BLaER1 (cell line): ENCODE measurements around the gene PHACTR4.
"Not testable (repeated sequence)": the region's sequence is repeated elsewhere in the genome, so short reads cannot be mapped to it uniquely, and the experiment has no call there.

Experiments used
- H3K27ac ChIP-seq: shearing (Covaris generic); formaldehyde crosslinking; 2 replicates; pipeline ENCODE4 v1.8.1; 2022
- H3K27me3 ChIP-seq: shearing (Covaris generic); formaldehyde crosslinking; 2 replicates; pipeline ENCODE4 v1.8.1; 2022
- H3K36me3 ChIP-seq: shearing (Covaris generic); formaldehyde crosslinking; 2 replicates; pipeline ENCODE4 v1.8.1; 2022
- H3K4me1 ChIP-seq: shearing (Covaris generic); formaldehyde crosslinking; 2 replicates; pipeline ENCODE4 v1.8.1; 2022
- H3K4me2 ChIP-seq: shearing (Covaris generic); formaldehyde crosslinking; 2 replicates; pipeline ENCODE4 v1.8.1; 2022
- H3K4me3 ChIP-seq: shearing (Covaris generic); formaldehyde crosslinking; 2 replicates; pipeline ENCODE4 v1.8.1; 2022
- H3K9ac ChIP-seq: shearing (Covaris generic); formaldehyde crosslinking; 2 replicates; pipeline ENCODE4 v1.8.1; 2022
- H3K9me3 ChIP-seq: shearing (Covaris generic); formaldehyde crosslinking; 2 replicates; pipeline ENCODE4 v1.8.1; 2022
- H4K20me1 ChIP-seq: shearing (Covaris generic); formaldehyde crosslinking; 2 replicates; pipeline ENCODE4 v1.8.1; 2022
- Cebpa-rat ChIP-seq: shearing (Covaris generic); IDR thresholded peaks from 2 replicates; pipeline ENCODE4 v1.8.1; 2022

PHACTR4 gene

DNA sequence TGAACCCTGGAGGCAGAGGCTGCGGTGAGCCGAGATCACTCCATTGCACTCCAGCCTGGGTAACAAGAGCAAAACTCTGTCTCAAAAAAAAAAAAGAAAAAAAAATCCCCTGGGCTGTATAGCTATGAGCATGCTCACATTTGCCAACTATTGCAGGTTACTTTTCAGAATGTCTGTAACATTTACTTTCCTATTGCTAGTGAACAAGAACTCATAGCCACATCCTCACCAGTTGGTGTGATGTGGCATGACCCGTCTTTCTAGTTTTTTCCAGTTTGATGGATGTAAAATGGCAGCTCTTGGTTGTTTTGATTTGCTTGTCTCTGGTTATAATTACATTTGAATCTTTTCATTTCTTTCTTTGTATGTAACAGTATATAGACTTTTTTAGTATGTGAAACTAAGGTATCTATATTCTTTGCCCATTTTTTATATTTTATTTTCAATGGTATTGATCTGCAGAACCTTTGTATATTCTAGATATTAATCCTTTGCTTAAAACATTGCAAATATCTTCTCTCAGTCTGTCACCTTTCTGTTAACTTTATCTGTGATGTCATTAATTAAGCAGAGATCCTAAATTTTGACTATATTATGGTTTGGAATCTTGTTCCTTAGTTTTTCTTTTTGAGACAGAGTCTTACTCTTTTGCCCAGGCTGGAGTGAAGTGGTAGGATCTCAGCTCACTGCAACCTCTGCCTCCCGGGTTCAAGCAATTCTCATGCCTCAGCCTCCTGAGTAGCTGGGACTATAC, 29.1 kb upstream of the PHACTR4 start:
- Histone ChIP-seq H4K20me1 (peaks cover 4% of the 10 kb centered on the region; the same call in 1 of the 2 replicates), H3K27me3 (no peaks in the 10 kb centered on the region), H3K9me3 (no peaks in the 10 kb centered on the region), H3K4me1 (no peaks in the 10 kb centered on the region), H3K4me2 (no peak overlapping the region), H3K36me3 (peaks cover 18% of the 10 kb centered on the region), H3K9ac (no peak overlapping the region), H3K27ac (no peak overlapping the region), H3K4me3 (no peak overlapping the region)
- TF ChIP-seq Cebpa-rat = no peak

DNA sequence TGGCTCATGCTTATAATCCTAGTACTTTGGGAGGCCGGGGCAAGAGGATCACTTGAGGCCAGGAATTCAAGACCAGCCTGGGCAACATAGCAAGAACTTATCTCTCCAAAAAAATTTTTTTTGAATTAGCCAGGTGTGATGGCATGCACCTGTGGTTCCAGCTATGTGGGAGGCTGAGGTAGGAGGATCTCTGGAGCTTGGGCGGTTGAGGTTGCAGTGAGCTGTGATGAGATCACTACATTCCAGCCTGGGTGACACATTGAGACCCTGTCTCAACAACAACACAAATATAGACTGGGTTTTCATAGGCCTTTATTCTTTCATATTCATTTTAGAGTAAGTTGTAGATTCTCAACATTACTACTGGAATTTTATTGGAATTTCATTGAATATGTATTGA, 27.9 kb upstream of the PHACTR4 start:
- no peaks in the 10 kb centered on the region for H4K20me1 ChIP-seq
- no peak overlapping the region for H3K4me2 ChIP-seq
- H3K4me3 ChIP-seq = no peak overlapping the region
- no peaks in the 10 kb centered on the region for H3K27me3 ChIP-seq
- no peaks in the 10 kb centered on the region for H3K4me1 ChIP-seq
- 0 out of 2 replicates have a peak, but pooled peaks cover 8% of the 10 kb centered on the region for H3K36me3 ChIP-seq
- H3K9ac ChIP-seq = no peak overlapping the region
- H3K27ac ChIP-seq = no peak overlapping the region
- no peaks in the 10 kb centered on the region for H3K9me3 ChIP-seq
- no peak for TF ChIP-seq Cebpa-rat

DNA sequence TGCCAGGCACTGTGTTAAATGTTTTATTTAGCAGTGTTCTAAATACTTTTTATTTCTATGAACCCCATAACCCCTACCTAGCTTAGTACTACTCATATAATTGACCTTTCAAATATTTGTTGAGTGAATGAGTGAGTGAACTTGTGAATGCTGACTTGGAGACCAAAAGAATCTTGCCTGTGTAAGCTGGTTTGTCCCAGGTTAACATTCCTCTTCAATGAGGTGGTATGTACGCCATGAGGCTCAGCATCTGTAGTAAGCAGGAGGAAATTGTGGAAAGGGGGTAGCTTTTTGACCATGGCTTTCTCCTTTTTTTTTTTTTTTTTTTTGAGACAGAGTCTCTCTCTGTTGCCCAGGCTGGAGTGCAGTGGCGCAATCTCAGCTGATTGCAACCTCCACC, 26.1 kb upstream of the PHACTR4 start:
- H3K36me3 ChIP-seq = 0 out of 2 replicates have a peak, but pooled peaks cover 2% of the 10 kb centered on the region
- no peaks in the 10 kb centered on the region for H4K20me1 ChIP-seq
- no peak overlapping the region for H3K9ac ChIP-seq
- no peak overlapping the region for H3K4me2 ChIP-seq
- H3K27ac ChIP-seq = no peak overlapping the region
- H3K4me1 ChIP-seq = peaks cover 6% of the 10 kb centered on the region
- H3K27me3 ChIP-seq = no peaks in the 10 kb centered on the region
- H3K4me3 ChIP-seq = no peak overlapping the region
- no peaks in the 10 kb centered on the region for H3K9me3 ChIP-seq
- TF ChIP-seq Cebpa-rat = no peak

DNA sequence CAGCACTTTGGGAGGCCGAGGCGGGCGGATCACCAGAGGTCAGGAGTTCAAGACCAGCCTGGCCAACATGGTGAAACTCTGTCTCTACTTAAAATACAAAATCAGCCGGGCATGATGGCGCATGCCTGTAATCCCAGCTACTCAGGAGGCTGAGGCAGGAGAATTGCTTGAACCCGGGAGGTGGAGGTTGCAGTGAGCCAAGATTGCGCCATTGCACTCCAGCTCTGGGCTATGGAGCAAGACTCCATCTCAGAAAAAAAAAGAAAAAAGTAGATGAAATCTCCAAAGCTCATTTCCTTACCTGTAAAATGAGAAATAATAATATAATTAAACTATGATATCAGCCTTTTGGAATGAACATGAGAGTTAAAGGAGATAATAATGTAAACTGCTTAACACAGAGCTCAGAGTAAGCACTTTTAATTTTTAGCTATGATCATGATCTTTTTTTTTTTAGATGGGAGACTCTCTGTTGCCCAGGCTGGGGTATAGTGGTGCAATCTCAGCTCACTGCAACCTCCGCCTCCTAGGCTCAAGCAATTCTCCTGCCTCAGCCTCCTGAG, 16.2 kb upstream of the PHACTR4 start:
- H3K27me3 ChIP-seq, H3K36me3 ChIP-seq, H3K4me3 ChIP-seq, H3K9ac ChIP-seq, H4K20me1 ChIP-seq, H3K9me3 ChIP-seq, H3K4me1 ChIP-seq, H3K27ac ChIP-seq, H3K4me2 ChIP-seq: not testable (repeated sequence)

DNA sequence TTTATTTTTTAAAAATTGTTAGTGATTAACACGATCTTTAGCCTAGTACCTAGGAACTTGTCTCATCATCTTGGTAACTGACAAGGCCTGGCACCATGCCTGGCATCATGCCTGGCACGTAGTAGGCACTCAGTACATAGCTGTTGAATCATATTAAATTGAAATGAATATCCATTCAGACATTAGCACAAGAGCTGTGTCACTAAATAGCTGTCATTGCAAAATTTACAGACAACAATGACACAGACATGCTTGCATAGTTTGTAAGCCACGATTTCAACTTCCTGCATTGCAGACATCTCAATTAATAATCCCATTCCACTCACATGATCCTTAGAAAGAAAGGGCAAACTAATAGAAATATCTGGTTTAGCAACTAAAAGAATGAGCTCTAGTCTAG, 15.4 kb upstream of the PHACTR4 start:
- H3K9me3 ChIP-seq = no peaks in the 10 kb centered on the region
- H4K20me1 ChIP-seq = no peaks in the 10 kb centered on the region
- H3K36me3 ChIP-seq = no peaks in the 10 kb centered on the region
- TF ChIP-seq Cebpa-rat = no peak
- peaks cover 8% of the 10 kb centered on the region; the same call in 1 of the 2 replicates for H3K4me1 ChIP-seq
- H3K27ac ChIP-seq = no peak overlapping the region
- no peak overlapping the region for H3K4me2 ChIP-seq
- no peak overlapping the region for H3K4me3 ChIP-seq
- H3K9ac ChIP-seq = no peak overlapping the region
- no peaks in the 10 kb centered on the region for H3K27me3 ChIP-seq

DNA sequence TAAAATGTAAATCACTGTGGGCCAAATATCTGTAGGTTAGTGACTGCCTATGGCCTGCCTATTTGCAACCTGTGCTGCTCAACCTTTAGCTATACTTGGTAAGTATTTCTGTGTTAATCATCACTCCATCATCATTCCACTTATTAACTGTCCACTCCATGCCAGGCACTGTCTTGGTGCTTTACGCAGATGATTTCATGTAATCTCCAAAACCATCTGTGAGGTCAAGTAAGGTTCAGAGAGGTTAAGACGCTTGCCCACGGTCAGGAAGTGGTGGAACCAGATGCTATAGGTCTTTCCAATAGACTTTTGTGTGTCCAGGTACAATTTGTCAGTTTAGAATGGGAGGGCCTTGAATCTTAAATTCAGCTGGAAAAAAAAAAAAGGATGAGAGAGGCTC, 10.8 kb upstream of the PHACTR4 start:
- H3K36me3 ChIP-seq = no peaks in the 10 kb centered on the region
- 0 out of 2 replicates have a peak overlapping the region, but pooled peaks have one; percentile 6 for H3K9ac ChIP-seq
- TF ChIP-seq Cebpa-rat = no peak
- no peaks in the 10 kb centered on the region for H3K27me3 ChIP-seq
- no peaks in the 10 kb centered on the region for H4K20me1 ChIP-seq
- peaks cover 8% of the 10 kb centered on the region; the same call in 1 of the 2 replicates for H3K4me1 ChIP-seq
- H3K4me2 ChIP-seq = no peak overlapping the region
- no peaks in the 10 kb centered on the region for H3K9me3 ChIP-seq
- H3K4me3 ChIP-seq = no peak overlapping the region
- no peak overlapping the region for H3K27ac ChIP-seq

DNA sequence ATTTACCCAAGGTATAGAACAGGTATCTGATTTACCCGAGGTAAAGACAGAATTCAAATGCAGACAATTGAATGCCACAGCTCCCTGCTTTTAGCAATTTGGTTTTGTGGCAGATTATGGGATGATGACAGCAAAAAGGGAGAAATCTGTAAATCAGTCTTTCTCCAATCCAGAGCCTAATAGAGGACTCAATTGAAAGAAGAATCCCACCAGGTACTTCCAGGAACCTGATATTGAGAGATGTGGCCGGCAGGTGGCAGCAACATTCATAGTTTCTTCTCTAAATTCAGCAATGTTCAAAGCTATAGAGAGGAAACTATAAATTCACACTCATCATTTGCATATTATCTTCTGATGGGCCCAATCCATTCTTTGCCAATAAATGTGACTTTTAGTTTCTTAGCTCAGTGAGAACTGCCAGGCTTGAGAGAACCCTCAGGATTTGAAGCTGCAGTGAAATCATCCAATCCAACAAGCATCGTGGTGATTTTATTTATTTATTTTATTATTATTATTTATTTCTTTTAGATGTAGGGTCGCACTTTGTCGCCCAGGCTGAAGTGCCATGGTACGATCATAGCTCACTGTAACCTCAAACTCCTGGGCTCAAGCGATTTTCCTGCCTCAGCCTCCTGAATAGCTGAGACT, 9.8 kb upstream of the PHACTR4 start:
- Histone ChIP-seq H3K9me3 (no peaks in the 10 kb centered on the region), H3K36me3 (no peaks in the 10 kb centered on the region), H4K20me1 (no peaks in the 10 kb centered on the region), H3K4me3 (no peak overlapping the region), H3K4me2 (no peak overlapping the region), H3K27ac (no peak overlapping the region), H3K27me3 (no peaks in the 10 kb centered on the region), H3K4me1 (0 out of 2 replicates have a peak, but pooled peaks cover under 1% of the 10 kb centered on the region), H3K9ac (no peak overlapping the region)
- no peak for TF ChIP-seq Cebpa-rat

DNA sequence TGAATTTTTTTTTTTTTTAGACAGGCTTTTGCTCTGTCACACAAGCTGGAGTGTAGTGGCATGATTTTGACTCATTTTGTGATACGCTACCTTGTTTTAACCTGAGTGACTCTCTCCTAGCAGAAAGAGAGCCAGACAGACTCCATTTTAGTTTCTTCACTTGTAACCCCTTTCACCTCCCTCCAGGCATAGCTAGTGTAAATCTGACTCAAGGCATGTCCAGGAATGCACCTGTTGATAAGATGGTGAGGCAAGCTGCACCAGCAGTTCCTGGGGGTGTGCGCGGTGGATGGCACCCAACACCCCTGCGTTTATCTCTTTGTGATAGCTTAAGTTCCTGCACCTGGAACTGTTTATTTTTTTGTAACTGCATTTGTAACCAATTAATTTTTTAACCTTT, 4.7 kb upstream of the PHACTR4 start:
- no peaks in the 10 kb centered on the region for H4K20me1 ChIP-seq
- peaks cover 24% of the 10 kb centered on the region for H3K4me1 ChIP-seq
- H3K9me3 ChIP-seq = no peaks in the 10 kb centered on the region
- no peaks in the 10 kb centered on the region for H3K27me3 ChIP-seq
- TF ChIP-seq Cebpa-rat = no peak
- H3K36me3 ChIP-seq = no peaks in the 10 kb centered on the region
- H3K4me2 ChIP-seq = no peak overlapping the region
- no peak overlapping the region for H3K4me3 ChIP-seq
- H3K27ac ChIP-seq = no peak overlapping the region
- H3K9ac ChIP-seq = no peak overlapping the region

DNA sequence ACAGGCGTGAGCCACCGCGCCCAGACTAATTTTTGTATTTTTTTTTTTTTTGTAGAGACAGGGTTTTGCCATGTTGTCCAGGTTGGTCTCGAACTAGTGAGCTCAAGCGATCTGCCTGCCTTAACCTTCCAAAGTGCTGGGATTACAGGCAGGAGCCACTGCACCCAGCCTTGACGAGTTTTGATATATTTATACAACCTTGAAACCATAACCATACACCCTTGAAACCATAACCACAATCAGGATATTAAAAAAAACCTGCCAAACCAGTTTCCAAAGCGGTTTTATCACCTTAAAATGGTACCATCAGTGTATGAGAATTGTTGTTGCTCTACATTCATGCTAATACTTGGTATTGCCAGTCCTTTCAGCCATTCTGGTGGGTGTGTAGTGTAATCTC, 3.7 kb upstream of the PHACTR4 start:
- no peak overlapping the region for H3K9ac ChIP-seq
- no peaks in the 10 kb centered on the region for H3K9me3 ChIP-seq
- no peak overlapping the region for H3K27ac ChIP-seq
- H4K20me1 ChIP-seq = peaks cover 5% of the 10 kb centered on the region; the same call in 1 of the 2 replicates
- TF ChIP-seq Cebpa-rat = no peak
- H3K4me2 ChIP-seq = peak overlapping the region; percentile 39
- no peaks in the 10 kb centered on the region for H3K36me3 ChIP-seq
- H3K4me1 ChIP-seq = peaks cover 29% of the 10 kb centered on the region
- H3K27me3 ChIP-seq = no peaks in the 10 kb centered on the region
- no peak overlapping the region for H3K4me3 ChIP-seq

DNA sequence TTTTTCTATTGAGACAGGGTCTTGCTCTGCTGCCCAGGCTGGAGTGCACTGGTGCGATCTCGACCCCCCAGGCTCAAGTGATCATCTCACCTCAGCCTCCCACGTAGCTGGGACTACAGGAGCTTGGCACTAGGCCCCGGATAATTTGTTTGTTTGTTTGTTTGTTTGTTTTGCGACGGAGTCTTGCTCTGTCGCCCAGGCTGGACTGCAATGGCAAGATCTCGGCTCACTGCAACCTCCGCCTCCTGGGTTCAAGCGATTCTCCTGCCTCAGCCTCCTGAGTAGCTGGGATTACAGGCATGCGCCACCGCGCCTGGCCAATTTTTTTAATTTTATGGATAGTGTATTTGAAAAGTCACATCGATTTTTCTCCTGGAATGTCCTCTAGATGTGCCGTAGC, 932 bp upstream of the PHACTR4 start:
- H3K9ac ChIP-seq, H3K4me3 ChIP-seq, H3K27me3 ChIP-seq, H3K9me3 ChIP-seq: not testable (repeated sequence)
- H3K27ac ChIP-seq = 0 out of 2 replicates have a peak overlapping the region, but pooled peaks have one; percentile 98
- peaks cover 56% of the 10 kb centered on the region for H3K4me1 ChIP-seq
- H3K36me3 ChIP-seq = peaks cover 13% of the 10 kb centered on the region
- peak overlapping the region; percentile 87; the same call in 1 of the 2 replicates for H3K4me2 ChIP-seq
- H4K20me1 ChIP-seq = peaks cover 22% of the 10 kb centered on the region
